ENCODE measurements around the gene BFSP2.

- TF ChIP-seq EED (CRISPR knock-in tag; IDR thresholded peaks at IDR 0.05) (no peak), EZH2 (conservative IDR thresholded peaks at IDR 0.05; ENCODE audit: low read depth, low read length) (no peak), ZNF574 (CRISPR knock-in tag; IDR thresholded peaks at IDR 0.05) (no peak), ZNF83 (CRISPR knock-in tag; IDR thresholded peaks at IDR 0.05; ENCODE audit: borderline replicate concordance) (no peak), ZNF232 (CRISPR knock-in tag; IDR thresholded peaks at IDR 0.05; ENCODE audit: borderline replicate concordance) (no peak), MIER2 (CRISPR knock-in tag; IDR thresholded peaks at IDR 0.05) (no peak), CTCF (CRISPR knock-in tag; IDR thresholded peaks at IDR 0.05) (no peak), ELF1 (CRISPR knock-in tag; IDR thresholded peaks at IDR 0.05) (no peak), CCAR2 (optimal IDR thresholded peaks at IDR 0.05; ENCODE audit: low read depth, low read length) (no peak), ZNF326 (CRISPR knock-in tag; IDR thresholded peaks at IDR 0.05; ENCODE audit: borderline replicate concordance) (no peak), ELK4 (CRISPR knock-in tag; IDR thresholded peaks at IDR 0.05; ENCODE audit: borderline replicate concordance) (no peak), ZBTB7A (CRISPR knock-in tag; IDR thresholded peaks at IDR 0.05) (no peak), SYNCRIP (IDR thresholded peaks at IDR 0.05; ENCODE audit: insufficient read depth, low read depth, low read length) (no peak), ATF7 (IDR thresholded peaks at IDR 0.05) (no peak), ATF7 (CRISPR knock-in tag; IDR thresholded peaks at IDR 0.05) (no peak)
Observed at GRCh38 chr3:133413161-133414020, 13.5 kb downstream of the BFSP2 start.
